ENCODE data around the gene KIF2C.
"Not testable (repeated sequence)": the region's sequence is repeated elsewhere in the genome, so short reads cannot be mapped to it uniquely, and the experiment has no call there.

Gene KIF2C

DNA sequence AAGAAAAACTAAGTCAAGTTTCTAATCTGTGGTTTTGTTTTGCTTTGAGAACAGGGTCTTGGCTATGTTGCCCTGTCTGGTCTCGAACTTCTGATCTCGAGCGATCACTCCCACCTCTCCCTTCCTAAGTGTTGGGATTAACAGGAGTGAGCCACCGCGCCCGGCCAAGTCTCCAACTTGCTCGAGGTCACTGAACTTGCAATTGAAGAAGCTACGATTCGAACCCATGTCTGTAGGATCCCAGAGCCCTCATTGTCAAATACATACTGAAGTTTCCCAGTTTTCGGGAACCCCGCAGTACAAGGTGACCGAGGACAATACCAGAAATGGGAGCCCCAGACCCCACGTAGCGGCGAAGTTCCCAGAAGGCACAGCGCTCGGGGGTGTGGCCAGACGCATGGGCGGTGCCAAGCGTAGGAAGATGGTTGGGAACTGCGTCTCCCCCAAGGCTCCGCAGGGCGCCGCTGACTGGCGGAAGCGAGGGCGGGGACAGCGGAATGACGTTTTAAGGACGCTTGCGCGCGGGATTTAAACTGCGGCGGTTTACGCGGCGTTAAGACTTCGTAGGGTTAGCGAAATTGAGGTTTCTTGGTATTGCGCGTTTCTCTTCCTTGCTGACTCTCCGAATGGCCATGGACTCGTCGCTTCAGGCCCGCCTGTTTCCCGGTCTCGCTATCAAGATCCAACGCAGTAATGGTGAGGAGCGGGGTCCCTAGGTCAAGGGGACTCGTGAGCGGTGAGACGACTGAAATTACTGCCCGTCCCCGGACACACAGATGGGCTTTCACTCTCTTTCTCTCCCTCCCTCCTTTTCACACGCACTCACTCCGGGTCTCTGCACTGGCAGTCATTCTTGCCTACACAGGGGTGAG is at the start of gene KIF2C:
KIF2C (plus strand) TSS at position 531 of the 872 bp plus-strand sequence; CDS start at position 627, 96 bp downstream.
- in situ Hi-C loops (cut with MboI; ENCODE audit: low pct_unique_long_range_greater_than_20kb, low sequenced_read_pairs), result no loop called here
- peak; percentile 97 for DNase-seq

DNA sequence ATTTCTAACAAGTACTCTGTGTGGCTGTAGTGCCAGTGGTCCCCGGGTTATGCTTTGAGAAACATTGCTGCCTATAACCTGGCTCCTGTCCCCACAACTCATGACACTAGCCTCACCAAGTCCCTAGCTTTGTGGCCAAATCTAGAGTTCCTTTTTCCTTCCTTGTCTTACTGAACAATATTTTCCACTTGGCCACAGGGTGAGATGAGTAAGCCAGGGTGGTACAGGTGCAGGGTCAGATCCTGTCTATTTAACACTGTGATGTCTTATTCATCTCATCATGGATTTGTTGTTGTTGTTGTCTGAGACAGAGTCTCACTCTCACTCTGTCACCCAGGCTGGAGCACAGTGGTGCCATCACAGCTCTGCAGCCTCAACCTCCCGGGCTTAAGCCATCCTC is 46.5 kb upstream of the KIF2C start:
- no peak for DNase-seq

GRCh38 chr1:44693900-44694299 is 45.7 kb upstream of the KIF2C start:
- in situ Hi-C loops (cut with MboI; ENCODE audit: low pct_unique_long_range_greater_than_20kb, low sequenced_read_pairs), result no loop called here
- no peak for DNase-seq

More for the DNA sequence above, 46.5 kb upstream of the KIF2C start:
- in situ Hi-C loops (cut with MboI; ENCODE audit: low pct_unique_long_range_greater_than_20kb, low sequenced_read_pairs), result no loop called here

- DNase-seq, result no peak
These were observed 44.7 kb upstream of the KIF2C start for GRCh38 chr1:44694863-44695478.

DNA sequence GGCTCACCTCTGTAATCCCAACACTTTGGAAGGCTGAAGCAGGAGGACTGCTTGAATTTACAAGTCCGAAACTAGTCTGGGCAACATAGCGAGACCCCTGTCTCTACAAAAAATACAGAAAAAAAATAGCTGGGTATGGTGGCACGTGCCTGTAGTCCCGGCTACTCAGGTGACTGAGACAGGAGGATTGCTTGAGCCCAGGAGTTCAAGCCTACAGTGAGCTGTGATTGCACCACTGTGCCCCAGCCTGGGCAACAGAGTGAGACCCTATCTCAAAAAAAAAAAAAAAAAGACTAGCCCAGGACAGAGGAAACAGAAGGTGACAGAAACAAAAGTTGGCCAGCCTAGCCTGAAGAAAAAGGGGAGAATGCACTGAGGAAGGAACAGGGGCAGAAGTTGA is 44.0 kb upstream of the KIF2C start:
- in situ Hi-C loops (cut with MboI; ENCODE audit: low pct_unique_long_range_greater_than_20kb, low sequenced_read_pairs), result no loop called here

More at GRCh38 chr1:44694863-44695478, 44.7 kb upstream of the KIF2C start:
- in situ Hi-C loops (cut with MboI; ENCODE audit: low pct_unique_long_range_greater_than_20kb, low sequenced_read_pairs), result no loop called here

GRCh38 chr1:44696101-44696500 is 43.5 kb upstream of the KIF2C start:
- in situ Hi-C loops (cut with MboI; ENCODE audit: low pct_unique_long_range_greater_than_20kb, low sequenced_read_pairs), result no loop called here
- DNase-seq, result no peak

More for the DNA sequence above, 44.0 kb upstream of the KIF2C start:
- no peak for DNase-seq

GRCh38 chr1:44696789-44697345 is 42.8 kb upstream of the KIF2C start:
- in situ Hi-C loops (cut with MboI; ENCODE audit: low pct_unique_long_range_greater_than_20kb, low sequenced_read_pairs), result no loop called here
- peak; percentile 29 for DNase-seq

GRCh38 chr1:44698138-44698537 is 41.5 kb upstream of the KIF2C start:
- DNase-seq, result peak; percentile 53
- in situ Hi-C loops (cut with MboI; ENCODE audit: low pct_unique_long_range_greater_than_20kb, low sequenced_read_pairs), result no loop called here

DNA sequence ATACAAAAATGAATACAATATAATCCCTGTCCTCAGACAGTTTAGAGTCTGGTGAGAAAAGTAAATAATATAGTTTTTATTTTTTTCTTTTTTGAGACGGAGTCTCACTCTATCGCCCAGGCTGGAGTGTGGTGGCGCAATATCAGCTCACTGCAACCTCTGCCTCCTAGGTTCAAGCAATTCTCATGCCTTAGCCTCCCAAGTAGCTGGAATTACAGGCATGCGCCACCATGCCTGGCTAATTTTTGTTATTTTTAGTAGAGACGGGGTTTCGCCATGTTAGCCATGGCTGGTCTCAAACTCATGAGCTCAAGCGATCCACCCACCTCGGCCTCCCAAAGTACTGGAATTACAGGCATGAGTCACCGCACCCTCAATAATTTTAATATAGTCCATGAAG is 40.3 kb upstream of the KIF2C start:
- in situ Hi-C loops (cut with MboI; ENCODE audit: low pct_unique_long_range_greater_than_20kb, low sequenced_read_pairs); DNase-seq: not testable (repeated sequence)

- DNase-seq, result no peak
- in situ Hi-C loops (cut with MboI; ENCODE audit: low pct_unique_long_range_greater_than_20kb, low sequenced_read_pairs), result no loop called here
These were observed 39.1 kb upstream of the KIF2C start for GRCh38 chr1:44700573-44700972.

GRCh38 chr1:44701141-44701573 is 38.5 kb upstream of the KIF2C start:
- in situ Hi-C loops (cut with MboI; ENCODE audit: low pct_unique_long_range_greater_than_20kb, low sequenced_read_pairs), result no loop called here
- DNase-seq, result no peak

DNA sequence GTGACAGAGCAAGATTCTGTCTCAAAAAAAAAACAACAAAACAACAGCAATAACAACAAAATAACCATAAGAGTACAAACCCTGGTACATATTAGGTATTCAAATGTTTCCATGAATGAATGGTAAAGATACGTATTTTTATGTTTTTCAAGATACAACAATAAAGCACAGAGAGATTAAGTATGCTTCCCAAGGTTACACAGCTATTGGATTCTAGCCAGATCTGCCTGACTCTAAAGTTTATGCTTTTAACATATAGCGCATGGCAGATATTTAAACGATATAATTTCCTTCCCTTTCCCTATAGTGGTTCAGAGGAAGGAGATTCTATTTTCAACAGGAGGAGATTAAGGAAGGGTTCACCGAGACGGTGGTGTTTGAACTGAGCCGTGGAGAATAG is 34.2 kb upstream of the KIF2C start:
- in situ Hi-C loops (cut with MboI; ENCODE audit: low pct_unique_long_range_greater_than_20kb, low sequenced_read_pairs), result no loop called here
- DNase-seq, result no peak

- no peak for DNase-seq
- in situ Hi-C loops (cut with MboI; ENCODE audit: low pct_unique_long_range_greater_than_20kb, low sequenced_read_pairs), result no loop called here
These were observed 33.7 kb upstream of the KIF2C start for GRCh38 chr1:44705938-44706337.

DNA sequence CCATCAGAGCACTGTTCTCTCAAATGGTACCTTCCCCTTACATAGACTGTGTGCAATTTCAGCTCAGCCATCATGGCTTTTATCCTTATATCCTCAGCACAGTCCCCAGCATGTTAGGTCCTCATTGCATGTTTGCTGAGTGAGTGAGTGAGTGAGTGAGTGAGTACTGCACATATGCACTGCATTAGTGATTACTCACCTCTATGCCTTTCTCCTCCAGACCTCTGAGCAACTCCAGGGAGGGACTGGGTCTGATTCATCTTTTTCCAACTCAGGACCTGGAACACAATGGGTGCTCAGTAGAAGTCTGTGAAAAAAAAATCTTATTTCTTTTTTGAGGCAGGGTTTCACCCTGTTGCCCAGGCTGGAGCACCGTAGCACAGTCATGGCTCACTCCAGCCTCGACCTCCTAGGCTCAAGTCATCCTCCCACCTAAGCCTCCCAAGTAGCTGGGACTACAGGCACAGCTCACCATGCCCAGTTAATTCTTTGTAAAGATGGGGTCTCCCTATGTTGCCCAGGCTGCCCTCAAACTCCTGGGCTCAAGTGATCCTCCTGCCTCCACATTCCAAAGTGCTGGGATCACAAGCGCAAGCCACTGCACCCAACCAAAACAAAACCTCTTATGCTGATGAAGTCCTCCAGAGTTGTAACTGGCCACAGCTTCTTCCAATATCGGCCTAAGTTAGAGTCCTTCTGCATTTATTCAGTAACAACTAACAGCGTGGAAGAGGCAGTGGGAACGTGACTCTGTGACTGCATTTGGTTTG is 32.3 kb upstream of the KIF2C start:
- no peak for DNase-seq
- in situ Hi-C loops (cut with MboI; ENCODE audit: low pct_unique_long_range_greater_than_20kb, low sequenced_read_pairs), result no loop called here

DNA sequence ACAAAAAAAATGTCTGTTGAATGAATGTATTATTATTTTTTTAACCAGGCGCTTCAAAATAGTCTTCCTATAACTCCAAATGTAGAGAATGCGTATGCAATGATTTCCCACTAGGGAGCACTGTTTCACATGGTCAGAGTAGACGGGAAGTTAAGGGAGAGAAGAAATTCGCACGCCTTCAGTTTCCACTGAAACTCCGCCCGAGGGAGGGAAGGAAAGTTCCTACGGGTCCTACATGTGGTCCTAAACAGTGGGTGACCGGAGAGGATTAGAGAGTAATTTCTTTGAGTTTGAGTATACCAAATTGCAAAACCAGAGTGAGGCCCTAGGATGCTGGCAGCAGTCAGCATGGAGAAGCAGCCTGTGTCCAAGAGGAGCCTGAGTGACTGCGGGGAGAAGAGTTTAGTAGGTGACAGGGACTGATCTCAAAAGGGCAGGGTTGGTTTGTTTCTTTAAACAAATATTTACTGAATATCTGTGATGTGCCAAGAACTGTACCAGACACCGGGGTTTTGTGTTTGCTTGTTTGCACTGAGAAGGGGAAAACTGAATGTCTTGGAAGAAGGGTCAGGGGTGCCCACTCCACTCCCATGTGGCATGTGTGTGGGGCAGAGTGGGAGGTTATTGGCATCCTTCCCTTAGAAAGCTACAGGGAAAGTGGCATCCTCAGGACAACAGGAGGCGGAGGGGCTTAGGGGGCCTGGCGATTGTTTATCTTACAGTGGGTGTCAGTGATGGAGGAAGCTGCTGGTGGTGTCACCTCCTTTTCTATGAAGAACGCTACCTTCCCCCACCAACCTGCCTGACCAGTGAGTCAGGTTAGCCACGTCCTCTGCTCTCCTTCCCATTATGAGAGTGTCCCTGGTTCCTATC is 31.4 kb upstream of the KIF2C start:
- in situ Hi-C loops (cut with MboI; ENCODE audit: low pct_unique_long_range_greater_than_20kb, low sequenced_read_pairs), result no loop called here
- DNase-seq, result peak; percentile 74

GRCh38 chr1:44713321-44713781 is 26.3 kb upstream of the KIF2C start:
- in situ Hi-C loops (cut with MboI; ENCODE audit: low pct_unique_long_range_greater_than_20kb, low sequenced_read_pairs), result no loop called here
- peak; percentile 61 for DNase-seq

GRCh38 chr1:44714532-44714931 is 25.1 kb upstream of the KIF2C start:
- in situ Hi-C loops (cut with MboI; ENCODE audit: low pct_unique_long_range_greater_than_20kb, low sequenced_read_pairs), result no loop called here
- no peak for DNase-seq

DNA sequence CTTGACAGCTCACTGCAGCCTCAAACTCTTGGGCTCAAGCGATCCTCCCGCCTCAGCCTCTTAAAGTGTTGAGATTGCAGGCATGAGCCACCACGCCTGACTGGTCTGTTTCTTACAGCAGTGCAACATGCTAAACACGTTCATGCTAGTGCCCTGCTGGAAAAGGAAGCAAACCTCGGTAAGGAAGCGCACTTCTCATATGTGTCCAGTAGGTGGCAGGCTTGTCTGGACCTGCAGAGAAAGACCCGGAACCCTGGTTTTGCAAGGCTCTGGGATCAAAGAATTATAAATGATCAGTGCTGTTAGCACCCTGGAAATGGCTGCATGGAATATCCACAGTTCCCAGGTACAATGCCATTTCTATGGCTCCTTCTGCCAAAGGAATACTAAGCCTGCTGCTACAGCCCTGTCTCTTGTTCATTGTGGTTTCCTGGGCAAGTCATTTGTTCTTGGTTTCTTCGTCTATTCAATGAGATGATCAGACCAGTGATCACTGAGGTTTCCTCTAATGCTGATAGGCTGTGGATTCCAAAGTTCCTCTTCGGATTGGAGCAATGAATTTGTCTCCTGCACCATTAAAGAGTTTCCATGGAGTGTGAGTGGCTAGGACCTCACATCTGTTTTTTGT is 24.6 kb upstream of the KIF2C start:
- in situ Hi-C loops (cut with MboI; ENCODE audit: low pct_unique_long_range_greater_than_20kb, low sequenced_read_pairs), result no loop called here

More for the DNA sequence above, 24.6 kb upstream of the KIF2C start:
- peak; percentile 91 for DNase-seq
